Common myeloid progenitor, CD34-positive (primary cell): ENCODE measurements around the gene RERE.
"Not testable (repeated sequence)": the region's sequence is repeated elsewhere in the genome, so short reads cannot be mapped to it uniquely, and the experiment has no call there.

Source experiments
- CTCF ChIA-PET: fragments of 350-600 bp; sonication (Branson Sonifier 250); formaldehyde crosslinking; loops from one replicate; lab custom pipeline; 2021; ENCODE audit warnings: antibody characterized with exemption; lab: Charles Lee
- POLR2A ChIA-PET: fragments of 350-600 bp; sonication (Branson Sonifier 250); formaldehyde crosslinking; loops from one replicate; lab custom pipeline; 2021; ENCODE audit warnings: antibody characterized with exemption; lab: Charles Lee
- DNase-seq, 3 donors: peaks; one replicate each; pipeline versions ENCODE4 v3.0.0 to v3.0.0-alpha.2; 2013
- H3K27ac ChIP-seq, 2 experiments: 1 replicate in 1 of 2; 2 replicates in 1 of 2; pipeline ENCODE4 v1.7.0; 2013; ENCODE audit warnings: inconsistent platforms in 2 of 2, low read length in 2 of 2, mild to moderate bottlenecking in 2 of 2, low read depth in 1 of 2, moderate library complexity in 1 of 2; ENCODE audit not compliant: severe bottlenecking in 2 of 2, insufficient read depth in 1 of 2, poor library complexity in 1 of 2
- H3K27me3 ChIP-seq, 5 experiments: replicated peaks in 2 of 5; 1 replicate in 3 of 5; 2 replicates in 2 of 5; pipeline versions ENCODE4 v1.6.1 to v1.7.0; 2013; ENCODE audit warnings: low read length in 4 of 5, mild to moderate bottlenecking in 2 of 5, moderate library complexity in 2 of 5, inconsistent platforms in 1 of 5; ENCODE audit not compliant: insufficient read depth in 5 of 5, control insufficient read depth in 4 of 5
- H3K36me3 ChIP-seq, 4 experiments: 1 replicate in 2 of 4; 2 replicates in 2 of 4; pipeline versions ENCODE4 v1.6.1 to v1.7.0; 2013; ENCODE audit warnings: low read length in 3 of 4, control low read depth in 1 of 4, mild to moderate bottlenecking in 1 of 4; ENCODE audit not compliant: control insufficient read depth in 4 of 4, insufficient read depth in 4 of 4
- H3K4me1 ChIP-seq, 4 experiments: 1 replicate in 3 of 4; 2 replicates in 1 of 4; pipeline versions ENCODE4 v1.6.1 to v1.7.1; 2013; ENCODE audit warnings: low read length in 3 of 4, mild to moderate bottlenecking in 3 of 4, control low read depth in 1 of 4, inconsistent platforms in 1 of 4, moderate library complexity in 1 of 4; ENCODE audit not compliant: control insufficient read depth in 4 of 4, insufficient read depth in 4 of 4; ENCODE audit errors: control extremely low read depth in 1 of 4
- H3K4me3 ChIP-seq, 7 experiments: 1 replicate in 4 of 7; 2 replicates in 3 of 7; pipeline versions ENCODE4 v1.5.1 to v1.7.0; 2013; ENCODE audit warnings: mild to moderate bottlenecking in 7 of 7, low read length in 6 of 7, moderate library complexity in 6 of 7, inconsistent platforms in 2 of 7, low read depth in 2 of 7, control low read depth in 1 of 7; ENCODE audit not compliant: insufficient read depth in 4 of 7, control insufficient read depth in 1 of 7; ENCODE audit errors: extremely low read depth in 1 of 7
- H3K9me3 ChIP-seq, 5 experiments: 1 replicate in 4 of 5; 2 replicates in 1 of 5; pipeline versions ENCODE4 v1.6.1 to v1.7.1; 2013; ENCODE audit warnings: low read length in 4 of 5, mild to moderate bottlenecking in 2 of 5, inconsistent platforms in 1 of 5, low read depth in 1 of 5, moderate library complexity in 1 of 5; ENCODE audit not compliant: control insufficient read depth in 4 of 5, insufficient read depth in 2 of 5; ENCODE audit errors: control extremely low read depth in 1 of 5
- WGBS: methylation state at CpG from one replicate; pipeline ENCODE4 v1.1.5; 2013; ENCODE audit not compliant: insufficient coverage; 5-methylcytosine and 5-hydroxymethylcytosine counted together

RERE gene

DNA sequence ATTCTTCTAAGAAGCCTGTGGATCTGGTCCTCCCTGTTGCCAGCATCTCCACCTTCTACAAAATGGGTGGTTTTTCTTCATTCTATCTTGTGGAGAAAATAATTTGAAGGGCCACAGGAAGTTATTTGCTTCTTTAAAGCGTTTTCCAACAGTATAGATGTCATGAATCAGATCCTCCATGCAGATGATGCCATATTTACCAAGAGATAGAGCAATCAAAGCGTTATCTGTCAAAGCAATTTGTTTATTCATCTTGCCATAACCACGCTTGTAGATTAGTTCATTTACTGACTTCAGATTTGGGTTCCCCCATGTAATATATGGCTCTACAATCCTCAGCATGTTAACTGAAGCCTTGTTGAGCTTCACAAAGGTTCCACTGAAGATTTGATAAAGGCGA lies 31.2 kb downstream of the RERE start:
- H3K4me3 ChIP-seq, H3K27me3 ChIP-seq, H3K27ac ChIP-seq, DNase-seq, POLR2A ChIA-PET, H3K9me3 ChIP-seq: not testable (repeated sequence)
- WGBS, result 89% methylated on average over 4 of the region's 4 CpGs
- peaks cover 0 to 24% (median 15%) of the 10 kb centered on the region in 4 experiments for H3K4me1 ChIP-seq
- CTCF ChIA-PET, result interaction anchor here (1.5 to 1.8 kb wide), 2 partner anchors 27 to 38 kb away, joined by 3 to 4 read pairs; no protein-coding TSS in a partner anchor
- peaks cover 0 to 11% (median 7%) of the 10 kb centered on the region in 4 experiments for H3K36me3 ChIP-seq

DNA sequence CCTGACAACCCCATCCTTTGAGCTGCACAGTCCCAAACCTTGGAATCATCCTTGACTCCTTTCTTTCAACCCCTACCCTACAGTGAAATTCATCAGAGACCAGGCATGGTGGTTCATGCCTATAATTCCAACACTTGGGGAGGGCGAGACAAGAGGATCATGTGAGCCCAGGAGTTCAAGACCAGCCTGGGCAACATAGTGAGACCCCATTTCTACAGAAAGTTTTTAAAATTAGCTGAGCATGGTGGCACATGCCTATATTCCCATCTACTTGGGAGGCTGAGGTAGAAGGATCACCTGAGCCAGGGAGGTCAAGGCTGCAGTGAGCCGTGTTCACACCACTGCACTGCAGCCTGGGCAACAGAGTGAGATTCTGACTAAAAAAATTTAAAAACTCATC lies 34.5 kb downstream of the RERE start:
- H3K27ac ChIP-seq, result no peak overlapping the region
- no peaks in the 10 kb centered on the region for H3K27me3 ChIP-seq
- ChIA-PET CTCF (interaction anchor here (1.3 to 1.6 kb wide), 3 partner anchors 17 to 35 kb away, joined by 3 to 4 read pairs (median 4); no protein-coding TSS in a partner anchor), POLR2A (no interaction called here)
- 100% methylated on average over 2 of the region's 2 CpGs for WGBS
- no peak for DNase-seq
- H3K4me3 ChIP-seq, result no peak overlapping the region
- H3K36me3 ChIP-seq, result peaks cover 0 to 9% (median 3%) of the 10 kb centered on the region in 4 experiments
- peaks cover 0 to 19% (median 5%) of the 10 kb centered on the region in 4 experiments for H3K4me1 ChIP-seq
- no peaks in the 10 kb centered on the region for H3K9me3 ChIP-seq

DNA sequence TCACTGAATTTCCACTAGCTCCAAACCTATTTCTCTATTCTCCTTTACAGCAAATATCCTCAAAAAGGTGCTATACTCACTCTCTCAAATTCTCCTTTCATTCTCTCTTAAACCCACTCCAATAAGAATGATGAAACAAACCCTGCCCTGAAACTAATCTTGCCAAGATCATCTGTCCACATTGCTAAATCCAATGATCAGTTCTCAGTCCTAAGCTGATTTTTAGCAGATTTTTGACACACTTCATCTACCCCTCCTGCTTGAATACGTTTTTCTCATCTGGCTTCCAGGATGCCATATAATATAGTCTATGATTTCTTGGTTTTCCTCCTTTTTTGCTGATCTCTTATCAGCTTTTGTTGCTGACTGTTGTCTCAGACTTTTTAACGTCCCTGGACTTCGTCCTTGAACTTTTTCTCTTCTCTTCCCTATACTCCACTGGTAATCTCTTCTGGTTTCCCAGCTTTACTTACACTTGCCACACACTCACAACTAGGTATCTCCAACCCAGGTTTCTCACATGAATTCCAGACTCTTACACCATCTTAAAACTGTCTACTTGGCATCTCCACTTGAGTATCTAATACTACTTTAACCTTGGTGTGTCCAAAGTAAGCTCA lies 35.3 kb downstream of the RERE start:
- H3K27ac ChIP-seq, result peak overlapping the region in 1 of 2 experiments; percentile 27
- no peak for DNase-seq
- 47% methylated on average over 3 of the region's 3 CpGs for WGBS
- H3K36me3 ChIP-seq, result peaks cover 0 to 9% (median 3%) of the 10 kb centered on the region in 4 experiments
- ChIA-PET POLR2A (no interaction called here), CTCF (interaction anchor here (1.2 to 1.9 kb wide), 5 partner anchors 11 to 34 kb away, joined by 3 to 5 read pairs (median 4); no protein-coding TSS in a partner anchor)
- H3K4me1 ChIP-seq, result peaks cover 0 to 19% (median 5%) of the 10 kb centered on the region in 4 experiments
- no peaks in the 10 kb centered on the region for H3K27me3 ChIP-seq
- H3K4me3 ChIP-seq, result no peak overlapping the region
- H3K9me3 ChIP-seq, result no peaks in the 10 kb centered on the region

DNA sequence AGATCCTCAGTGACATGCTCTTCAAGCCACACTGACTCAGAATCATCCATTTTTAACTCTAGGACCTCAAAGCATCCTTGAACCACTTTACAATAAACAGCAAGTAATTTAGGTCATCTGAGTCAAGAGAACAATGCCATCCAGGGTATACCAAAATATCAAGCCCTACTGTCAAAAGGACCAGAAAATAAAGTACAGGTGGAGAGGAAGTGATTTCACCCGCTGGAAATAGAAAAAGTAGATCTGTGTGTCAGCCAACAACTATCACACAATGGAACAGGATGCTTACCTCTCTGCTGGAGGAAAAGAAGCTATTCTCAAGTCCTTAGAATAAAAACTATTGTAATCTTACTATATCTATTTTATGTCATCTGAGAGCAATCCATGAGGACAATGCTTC lies 37.0 kb downstream of the RERE start:
- no CpG with 5 or more reads among the region's 1 CpG for WGBS
- no peak for DNase-seq
- no peaks in the 10 kb centered on the region for H3K27me3 ChIP-seq
- no peaks in the 10 kb centered on the region for H3K9me3 ChIP-seq
- peaks cover 0 to 2% (median 0%) of the 10 kb centered on the region in 4 experiments for H3K36me3 ChIP-seq
- H3K4me1 ChIP-seq, result peaks cover 0 to 26% (median 6%) of the 10 kb centered on the region in 4 experiments
- H3K27ac ChIP-seq, result no peak overlapping the region
- no peak overlapping the region for H3K4me3 ChIP-seq
- ChIA-PET CTCF (interaction anchor here (1.1 to 1.9 kb wide), 2 partner anchors 12 to 40 kb away, joined by 3 to 5 read pairs; no protein-coding TSS in a partner anchor), POLR2A (no interaction called here)

DNA sequence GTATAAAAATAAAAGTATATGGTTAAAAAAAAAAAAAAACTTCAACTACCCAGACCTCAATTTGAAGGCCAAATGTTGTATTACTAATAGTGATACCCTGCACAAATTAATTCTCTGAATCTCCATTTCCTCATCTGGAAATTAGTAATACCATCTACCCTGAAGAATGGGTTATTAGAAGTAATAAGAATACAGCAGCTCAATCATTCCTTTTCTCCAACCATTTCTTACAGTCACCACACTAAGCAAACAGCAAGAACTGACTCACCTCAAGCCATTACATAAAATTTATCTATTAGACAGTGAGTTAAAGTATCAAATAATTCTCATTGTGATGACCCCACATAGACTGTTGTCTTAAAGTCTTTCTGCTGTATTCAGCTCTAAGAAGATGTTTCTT lies 39.6 kb downstream of the RERE start:
- POLR2A ChIA-PET, result no interaction called here
- no peak for DNase-seq
- H3K27ac ChIP-seq, result no peak overlapping the region
- H3K36me3 ChIP-seq, result peaks cover 0 to 2% (median 0%) of the 10 kb centered on the region in 4 experiments
- no peaks in the 10 kb centered on the region for H3K9me3 ChIP-seq
- H3K27me3 ChIP-seq, result no peaks in the 10 kb centered on the region
- H3K4me1 ChIP-seq, result peaks cover 0 to 22% (median 4%) of the 10 kb centered on the region in 4 experiments
- CTCF ChIA-PET, result interaction anchor here (1.2 kb wide), 1 partner anchor 216 kb away, joined by 3 read pairs; no protein-coding TSS in a partner anchor
- H3K4me3 ChIP-seq, result no peak overlapping the region

DNA sequence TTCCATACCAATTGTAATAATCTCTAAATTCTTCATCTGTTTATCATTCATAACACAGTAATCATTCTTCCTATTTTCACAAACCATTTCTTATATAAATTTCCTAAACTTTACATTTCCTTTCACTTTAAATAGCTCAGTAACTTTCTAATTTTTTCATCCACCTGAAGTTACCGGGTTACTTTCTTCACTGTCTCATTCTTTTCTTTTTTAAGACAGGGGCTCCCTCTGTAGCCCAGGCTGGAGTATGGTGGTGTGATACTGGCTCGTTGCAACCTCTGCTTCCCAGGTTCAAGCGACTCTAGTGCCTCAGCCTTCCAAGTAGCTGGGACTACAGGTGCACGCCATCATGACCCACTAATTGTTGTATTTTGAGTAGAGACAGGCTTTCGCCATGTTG lies 41.3 kb downstream of the RERE start:
- 100% methylated on average over 2 of the region's 5 CpGs for WGBS
- no peak for DNase-seq
- ChIA-PET CTCF (interaction anchor here (0.9 to 1.2 kb wide), 3 partner anchors 40 to 91 kb away, joined by 3 read pairs; no protein-coding TSS in a partner anchor), POLR2A (no interaction called here)
- H3K36me3 ChIP-seq, result peaks cover 0 to 2% (median 0%) of the 10 kb centered on the region in 4 experiments
- no peaks in the 10 kb centered on the region for H3K27me3 ChIP-seq
- H3K4me1 ChIP-seq, result peaks cover 0 to 16% (median 4%) of the 10 kb centered on the region in 4 experiments
- no peak overlapping the region for H3K27ac ChIP-seq
- H3K9me3 ChIP-seq, result no peaks in the 10 kb centered on the region
- no peak overlapping the region for H3K4me3 ChIP-seq

DNA sequence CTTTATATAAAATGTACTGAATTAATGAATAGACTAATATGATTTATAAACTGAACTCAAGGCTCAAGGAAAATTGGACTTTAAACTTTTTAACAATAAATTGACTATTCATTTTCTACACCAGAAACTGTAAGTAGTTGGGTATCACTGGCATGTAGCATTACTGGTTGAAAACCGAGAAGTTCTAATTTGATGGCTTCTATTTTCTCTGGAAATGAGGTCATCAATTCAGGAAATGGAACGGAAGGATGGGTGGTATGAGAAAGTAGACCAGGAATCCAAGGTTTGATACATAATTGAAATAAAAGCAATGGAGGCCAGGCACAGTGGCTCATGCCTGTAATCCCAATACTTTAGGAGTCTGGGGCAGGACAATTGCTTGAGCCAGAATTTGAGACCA lies 50.4 kb downstream of the RERE start:
- Histone ChIP-seq H3K4me1 (peaks cover 0 to 14% (median 2%) of the 10 kb centered on the region in 4 experiments), H3K27ac (no peak overlapping the region), H3K36me3 (no peaks in the 10 kb centered on the region), H3K4me3 (no peak overlapping the region), H3K9me3 (no peaks in the 10 kb centered on the region), H3K27me3 (no peaks in the 10 kb centered on the region)
- 85% methylated on average over 2 of the region's 2 CpGs for WGBS
- DNase-seq, result no peak
- CTCF ChIA-PET, result no interaction called here
- POLR2A ChIA-PET, result no interaction called here
